ENCODE results near the gene LTBP1.

LTBP1 gene

GRCh38 chr2:33317369-33318007, 370.7 kb downstream of the LTBP1 start:
- H3K36me3 ChIP-seq (ENCODE audit: control insufficient read depth in 2 of 2, insufficient read depth in 2 of 2, low read length in 2 of 2), result no peaks in the 10 kb centered on the region
- no peaks in the 10 kb centered on the region for H3K4me1 ChIP-seq (ENCODE audit: control insufficient read depth in 2 of 2, insufficient read depth in 2 of 2, low read length in 2 of 2)
- no peaks in the 10 kb centered on the region for H3K27me3 ChIP-seq (ENCODE audit: control insufficient read depth in 2 of 2, insufficient read depth in 2 of 2, low read length in 2 of 2)
- H3K4me3 ChIP-seq (ENCODE audit: low read length in 2 of 2), result no peak overlapping the region
- H3K9me3 ChIP-seq (ENCODE audit: control insufficient read depth in 2 of 2, low read length in 2 of 2), result no peaks in the 10 kb centered on the region
- no peak overlapping the region for H3K27ac ChIP-seq (ENCODE audit: low read depth in 2 of 2, low read length in 2 of 2)
- H3K9ac ChIP-seq (ENCODE audit: low read depth in 1 of 2, low read length in 2 of 2), result no peak overlapping the region

- Histone ChIP-seq H3K9me3 (ENCODE audit: control insufficient read depth in 2 of 2, low read length in 2 of 2) (no peaks in the 10 kb centered on the region), H3K27me3 (ENCODE audit: control insufficient read depth in 2 of 2, insufficient read depth in 2 of 2, low read length in 2 of 2) (no peaks in the 10 kb centered on the region), H3K36me3 (ENCODE audit: control insufficient read depth in 2 of 2, insufficient read depth in 2 of 2, low read length in 2 of 2) (no peaks in the 10 kb centered on the region)
These were observed 371.7 kb downstream of the LTBP1 start for GRCh38 chr2:33318456-33318855.

GRCh38 chr2:33320573-33320972, 373.8 kb downstream of the LTBP1 start:
- no peaks in the 10 kb centered on the region for H3K36me3 ChIP-seq (ENCODE audit: control insufficient read depth in 2 of 2, insufficient read depth in 2 of 2, low read length in 2 of 2)
- no peak overlapping the region for H3K4me3 ChIP-seq (ENCODE audit: low read length in 2 of 2)
- H3K27me3 ChIP-seq (ENCODE audit: control insufficient read depth in 2 of 2, insufficient read depth in 2 of 2, low read length in 2 of 2), result no peaks in the 10 kb centered on the region
- H3K9me3 ChIP-seq (ENCODE audit: control insufficient read depth in 2 of 2, low read length in 2 of 2), result no peaks in the 10 kb centered on the region
- no peak overlapping the region for H3K9ac ChIP-seq (ENCODE audit: low read depth in 1 of 2, low read length in 2 of 2)
- no peaks in the 10 kb centered on the region for H3K4me1 ChIP-seq (ENCODE audit: control insufficient read depth in 2 of 2, insufficient read depth in 2 of 2, low read length in 2 of 2)
- H3K27ac ChIP-seq (ENCODE audit: low read depth in 2 of 2, low read length in 2 of 2), result no peak overlapping the region

More at GRCh38 chr2:33318456-33318855, 371.7 kb downstream of the LTBP1 start:
- H3K4me1 ChIP-seq (ENCODE audit: control insufficient read depth in 2 of 2, insufficient read depth in 2 of 2, low read length in 2 of 2), result no peaks in the 10 kb centered on the region
- no peak overlapping the region for H3K4me3 ChIP-seq (ENCODE audit: low read length in 2 of 2)
- no peak overlapping the region for H3K27ac ChIP-seq (ENCODE audit: low read depth in 2 of 2, low read length in 2 of 2)
- no peak overlapping the region for H3K9ac ChIP-seq (ENCODE audit: low read depth in 1 of 2, low read length in 2 of 2)

GRCh38 chr2:33321236-33321771, 374.6 kb downstream of the LTBP1 start:
- no peaks in the 10 kb centered on the region for H3K4me1 ChIP-seq (ENCODE audit: control insufficient read depth in 2 of 2, insufficient read depth in 2 of 2, low read length in 2 of 2)
- no peak overlapping the region for H3K9ac ChIP-seq (ENCODE audit: low read depth in 1 of 2, low read length in 2 of 2)

GRCh38 chr2:33321876-33322483, 375.2 kb downstream of the LTBP1 start:
- no peaks in the 10 kb centered on the region for H3K27me3 ChIP-seq (ENCODE audit: control insufficient read depth in 2 of 2, insufficient read depth in 2 of 2, low read length in 2 of 2)
- no peaks in the 10 kb centered on the region for H3K36me3 ChIP-seq (ENCODE audit: control insufficient read depth in 2 of 2, insufficient read depth in 2 of 2, low read length in 2 of 2)
- H3K4me3 ChIP-seq (ENCODE audit: low read length in 2 of 2), result no peak overlapping the region
- no peak overlapping the region for H3K27ac ChIP-seq (ENCODE audit: low read depth in 2 of 2, low read length in 2 of 2)
- H3K4me1 ChIP-seq (ENCODE audit: control insufficient read depth in 2 of 2, insufficient read depth in 2 of 2, low read length in 2 of 2), result no peaks in the 10 kb centered on the region
- H3K9me3 ChIP-seq (ENCODE audit: control insufficient read depth in 2 of 2, low read length in 2 of 2), result no peaks in the 10 kb centered on the region
- H3K9ac ChIP-seq (ENCODE audit: low read depth in 1 of 2, low read length in 2 of 2), result no peak overlapping the region

More at GRCh38 chr2:33321236-33321771, 374.6 kb downstream of the LTBP1 start:
- no peaks in the 10 kb centered on the region for H3K9me3 ChIP-seq (ENCODE audit: control insufficient read depth in 2 of 2, low read length in 2 of 2)
- H3K36me3 ChIP-seq (ENCODE audit: control insufficient read depth in 2 of 2, insufficient read depth in 2 of 2, low read length in 2 of 2), result no peaks in the 10 kb centered on the region
- H3K27ac ChIP-seq (ENCODE audit: low read depth in 2 of 2, low read length in 2 of 2), result no peak overlapping the region
- H3K4me3 ChIP-seq (ENCODE audit: low read length in 2 of 2), result no peak overlapping the region
- H3K27me3 ChIP-seq (ENCODE audit: control insufficient read depth in 2 of 2, insufficient read depth in 2 of 2, low read length in 2 of 2), result no peaks in the 10 kb centered on the region

GRCh38 chr2:33322612-33323011, 375.9 kb downstream of the LTBP1 start:
- H3K27ac ChIP-seq (ENCODE audit: low read depth in 2 of 2, low read length in 2 of 2), result no peak overlapping the region

GRCh38 chr2:33323957-33324356, 377.2 kb downstream of the LTBP1 start:
- H3K27ac ChIP-seq (ENCODE audit: low read depth in 2 of 2, low read length in 2 of 2), result no peak overlapping the region
- no peaks in the 10 kb centered on the region for H3K9me3 ChIP-seq (ENCODE audit: control insufficient read depth in 2 of 2, low read length in 2 of 2)
- no peaks in the 10 kb centered on the region for H3K36me3 ChIP-seq (ENCODE audit: control insufficient read depth in 2 of 2, insufficient read depth in 2 of 2, low read length in 2 of 2)
- H3K9ac ChIP-seq (ENCODE audit: low read depth in 1 of 2, low read length in 2 of 2), result no peak overlapping the region
- no peak overlapping the region for H3K4me3 ChIP-seq (ENCODE audit: low read length in 2 of 2)
- H3K27me3 ChIP-seq (ENCODE audit: control insufficient read depth in 2 of 2, insufficient read depth in 2 of 2, low read length in 2 of 2), result no peaks in the 10 kb centered on the region
- no peaks in the 10 kb centered on the region for H3K4me1 ChIP-seq (ENCODE audit: control insufficient read depth in 2 of 2, insufficient read depth in 2 of 2, low read length in 2 of 2)

More at GRCh38 chr2:33322612-33323011, 375.9 kb downstream of the LTBP1 start:
- no peak overlapping the region for H3K4me3 ChIP-seq (ENCODE audit: low read length in 2 of 2)
- no peaks in the 10 kb centered on the region for H3K9me3 ChIP-seq (ENCODE audit: control insufficient read depth in 2 of 2, low read length in 2 of 2)
- H3K9ac ChIP-seq (ENCODE audit: low read depth in 1 of 2, low read length in 2 of 2), result no peak overlapping the region
- no peaks in the 10 kb centered on the region for H3K27me3 ChIP-seq (ENCODE audit: control insufficient read depth in 2 of 2, insufficient read depth in 2 of 2, low read length in 2 of 2)
- no peaks in the 10 kb centered on the region for H3K4me1 ChIP-seq (ENCODE audit: control insufficient read depth in 2 of 2, insufficient read depth in 2 of 2, low read length in 2 of 2)
- H3K36me3 ChIP-seq (ENCODE audit: control insufficient read depth in 2 of 2, insufficient read depth in 2 of 2, low read length in 2 of 2), result no peaks in the 10 kb centered on the region

- Histone ChIP-seq H3K9me3 (ENCODE audit: control insufficient read depth in 2 of 2, low read length in 2 of 2) (no peaks in the 10 kb centered on the region), H3K9ac (ENCODE audit: low read depth in 1 of 2, low read length in 2 of 2) (no peak overlapping the region), H3K27me3 (ENCODE audit: control insufficient read depth in 2 of 2, insufficient read depth in 2 of 2, low read length in 2 of 2) (no peaks in the 10 kb centered on the region), H3K4me3 (ENCODE audit: low read length in 2 of 2) (no peak overlapping the region), H3K4me1 (ENCODE audit: control insufficient read depth in 2 of 2, insufficient read depth in 2 of 2, low read length in 2 of 2) (no peaks in the 10 kb centered on the region), H3K36me3 (ENCODE audit: control insufficient read depth in 2 of 2, insufficient read depth in 2 of 2, low read length in 2 of 2) (no peaks in the 10 kb centered on the region), H3K27ac (ENCODE audit: low read depth in 2 of 2, low read length in 2 of 2) (no peak overlapping the region)
These were observed 379.3 kb downstream of the LTBP1 start for GRCh38 chr2:33326100-33326499.

GRCh38 chr2:33333433-33333832, 386.7 kb downstream of the LTBP1 start:
- no peak overlapping the region for H3K27ac ChIP-seq (ENCODE audit: low read depth in 2 of 2, low read length in 2 of 2)
- no peaks in the 10 kb centered on the region for H3K4me1 ChIP-seq (ENCODE audit: control insufficient read depth in 2 of 2, insufficient read depth in 2 of 2, low read length in 2 of 2)
- H3K36me3 ChIP-seq (ENCODE audit: control insufficient read depth in 2 of 2, insufficient read depth in 2 of 2, low read length in 2 of 2), result no peaks in the 10 kb centered on the region

GRCh38 chr2:33334083-33334482, 387.3 kb downstream of the LTBP1 start:
- H3K36me3 ChIP-seq (ENCODE audit: control insufficient read depth in 2 of 2, insufficient read depth in 2 of 2, low read length in 2 of 2), result no peaks in the 10 kb centered on the region
- H3K27me3 ChIP-seq (ENCODE audit: control insufficient read depth in 2 of 2, insufficient read depth in 2 of 2, low read length in 2 of 2), result no peaks in the 10 kb centered on the region
- H3K9ac ChIP-seq (ENCODE audit: low read depth in 1 of 2, low read length in 2 of 2), result no peak overlapping the region
- H3K9me3 ChIP-seq (ENCODE audit: control insufficient read depth in 2 of 2, low read length in 2 of 2), result no peaks in the 10 kb centered on the region
- H3K4me3 ChIP-seq (ENCODE audit: low read length in 2 of 2), result no peak overlapping the region
- H3K27ac ChIP-seq (ENCODE audit: low read depth in 2 of 2, low read length in 2 of 2), result no peak overlapping the region
- H3K4me1 ChIP-seq (ENCODE audit: control insufficient read depth in 2 of 2, insufficient read depth in 2 of 2, low read length in 2 of 2), result no peaks in the 10 kb centered on the region

More at GRCh38 chr2:33333433-33333832, 386.7 kb downstream of the LTBP1 start:
- no peaks in the 10 kb centered on the region for H3K27me3 ChIP-seq (ENCODE audit: control insufficient read depth in 2 of 2, insufficient read depth in 2 of 2, low read length in 2 of 2)
- H3K4me3 ChIP-seq (ENCODE audit: low read length in 2 of 2), result no peak overlapping the region
- H3K9me3 ChIP-seq (ENCODE audit: control insufficient read depth in 2 of 2, low read length in 2 of 2), result no peaks in the 10 kb centered on the region
- H3K9ac ChIP-seq (ENCODE audit: low read depth in 1 of 2, low read length in 2 of 2), result no peak overlapping the region
